GM13977 (cell line): ENCODE data around the gene KCNIP4.

Source experiments
- DNase-seq: peaks from one replicate; pipeline ENCODE4 v3.0.0; 2012; ENCODE audit warnings: low spot score
- in situ Hi-C: fragments of 300-500 bp; cut with MboI; formaldehyde crosslinking; loops from one replicate; pipeline ENCODE4 v1.12.0; 2022; ENCODE audit warnings: low sequenced_read_pairs, low pct_unique_long_range_greater_than_20kb, mixed read lengths, inconsistent platforms; ENCODE audit not compliant: unreplicated experiment
- TF ChIP-seq, protein P1 (sequence below): IDR thresholded peaks from 2 replicates; pipeline ENCODE4 v1.5.1; 2012; ENCODE audit warnings: mild to moderate bottlenecking, control low read depth; ENCODE audit not compliant: insufficient read depth; ENCODE audit errors: extremely low read depth, missing control alignments

KCNIP4 gene

GRCh38 chr4:20983763-20984575 is 964.6 kb downstream of the KCNIP4 start:
- in situ Hi-C loops = no loop called here
- TF ChIP-seq, protein P1, sequence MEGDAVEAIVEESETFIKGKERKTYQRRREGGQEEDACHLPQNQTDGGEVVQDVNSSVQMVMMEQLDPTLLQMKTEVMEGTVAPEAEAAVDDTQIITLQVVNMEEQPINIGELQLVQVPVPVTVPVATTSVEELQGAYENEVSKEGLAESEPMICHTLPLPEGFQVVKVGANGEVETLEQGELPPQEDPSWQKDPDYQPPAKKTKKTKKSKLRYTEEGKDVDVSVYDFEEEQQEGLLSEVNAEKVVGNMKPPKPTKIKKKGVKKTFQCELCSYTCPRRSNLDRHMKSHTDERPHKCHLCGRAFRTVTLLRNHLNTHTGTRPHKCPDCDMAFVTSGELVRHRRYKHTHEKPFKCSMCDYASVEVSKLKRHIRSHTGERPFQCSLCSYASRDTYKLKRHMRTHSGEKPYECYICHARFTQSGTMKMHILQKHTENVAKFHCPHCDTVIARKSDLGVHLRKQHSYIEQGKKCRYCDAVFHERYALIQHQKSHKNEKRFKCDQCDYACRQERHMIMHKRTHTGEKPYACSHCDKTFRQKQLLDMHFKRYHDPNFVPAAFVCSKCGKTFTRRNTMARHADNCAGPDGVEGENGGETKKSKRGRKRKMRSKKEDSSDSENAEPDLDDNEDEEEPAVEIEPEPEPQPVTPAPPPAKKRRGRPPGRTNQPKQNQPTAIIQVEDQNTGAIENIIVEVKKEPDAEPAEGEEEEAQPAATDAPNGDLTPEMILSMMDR = no peak
- no peak for DNase-seq

DNA sequence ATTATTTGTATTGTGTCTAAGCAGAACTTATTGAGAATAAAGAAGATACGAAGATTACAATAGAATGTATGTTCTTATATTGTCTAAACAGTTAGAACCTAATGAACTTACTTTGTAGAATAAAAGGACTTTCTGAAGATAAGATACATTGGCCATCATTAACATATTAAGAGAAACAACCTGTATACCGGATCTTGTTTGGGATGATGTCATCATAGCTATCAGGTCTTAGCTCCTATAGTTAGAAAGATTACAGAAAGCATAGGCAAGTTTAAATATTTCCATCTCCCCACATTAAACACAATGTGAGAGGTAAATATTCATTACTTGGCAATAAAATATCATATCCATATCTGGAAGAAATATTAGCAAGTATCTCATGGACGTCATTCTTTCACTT is 966.0 kb downstream of the KCNIP4 start:
- no peak for DNase-seq
- in situ Hi-C loops = no loop called here
- TF ChIP-seq, protein P1 = no peak

DNA sequence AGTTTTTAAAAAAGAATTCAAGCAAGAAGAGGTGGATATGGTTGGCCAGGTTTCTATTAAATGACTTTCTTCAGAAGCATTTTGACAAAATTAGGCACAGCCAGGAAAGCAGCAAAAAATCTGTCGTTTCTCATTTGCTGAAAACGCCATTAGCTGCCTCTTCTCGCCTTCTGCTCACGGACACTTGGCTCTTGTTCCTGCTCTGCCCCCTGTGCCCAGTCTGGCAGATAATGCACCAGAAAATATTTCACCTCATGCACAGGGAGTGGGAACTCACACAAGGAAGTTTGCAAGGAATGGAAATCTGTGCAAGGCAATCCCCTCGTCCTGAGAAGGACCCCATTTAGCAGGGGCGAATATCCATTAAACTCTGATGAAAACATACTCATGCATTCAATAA is 988.3 kb downstream of the KCNIP4 start:
- in situ Hi-C loops = no loop called here
- TF ChIP-seq, protein P1 = no peak
- no peak for DNase-seq

- TF ChIP-seq, protein P1 = no peak
- DNase-seq = no peak
- in situ Hi-C loops = no loop called here
These were observed 994.0 kb downstream of the KCNIP4 start for GRCh38 chr4:20954541-20954940.

DNA sequence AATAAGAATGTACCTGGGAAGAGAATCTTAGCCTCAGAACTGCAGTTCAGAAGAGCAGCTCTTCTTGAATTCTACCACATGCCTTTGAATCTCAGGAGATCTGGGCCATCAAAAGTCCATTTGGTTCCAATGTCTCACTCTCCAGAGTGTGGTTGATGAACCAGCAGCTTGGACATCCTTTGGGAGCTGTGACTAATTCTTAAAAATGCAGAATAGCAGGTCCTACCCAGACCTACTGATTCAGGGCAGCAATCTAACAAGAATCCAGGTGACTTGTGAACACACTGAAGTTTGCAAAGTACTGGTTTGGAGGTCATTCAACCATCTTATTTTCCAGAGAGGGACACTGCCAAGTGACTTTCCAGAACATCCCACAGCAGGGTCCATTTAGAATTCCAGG is 1003.6 kb downstream of the KCNIP4 start:
- TF ChIP-seq, protein P1 = no peak
- DNase-seq = no peak
- in situ Hi-C loops = no loop called here

- in situ Hi-C loops = no loop called here
- TF ChIP-seq, protein P1 = no peak
These were observed 1004.1 kb downstream of the KCNIP4 start for GRCh38 chr4:20944451-20944850.

More at GRCh38 chr4:20944451-20944850, 1004.1 kb downstream of the KCNIP4 start:
- no peak for DNase-seq
